HG02884 (cell line): ENCODE results near the gene HBD.
A peak's percentile ranks its signal among the peaks of the same experiment; 100 is the strongest.

Experiments
- ATAC-seq: cut with Tn5 transposase; IDR thresholded peaks from one replicate; pipeline ENCODE4 v1.9.1; 2021; ENCODE audit warnings: mild to moderate bottlenecking, moderate library complexity; ENCODE audit not compliant: unreplicated experiment

The HBD gene

DNA sequence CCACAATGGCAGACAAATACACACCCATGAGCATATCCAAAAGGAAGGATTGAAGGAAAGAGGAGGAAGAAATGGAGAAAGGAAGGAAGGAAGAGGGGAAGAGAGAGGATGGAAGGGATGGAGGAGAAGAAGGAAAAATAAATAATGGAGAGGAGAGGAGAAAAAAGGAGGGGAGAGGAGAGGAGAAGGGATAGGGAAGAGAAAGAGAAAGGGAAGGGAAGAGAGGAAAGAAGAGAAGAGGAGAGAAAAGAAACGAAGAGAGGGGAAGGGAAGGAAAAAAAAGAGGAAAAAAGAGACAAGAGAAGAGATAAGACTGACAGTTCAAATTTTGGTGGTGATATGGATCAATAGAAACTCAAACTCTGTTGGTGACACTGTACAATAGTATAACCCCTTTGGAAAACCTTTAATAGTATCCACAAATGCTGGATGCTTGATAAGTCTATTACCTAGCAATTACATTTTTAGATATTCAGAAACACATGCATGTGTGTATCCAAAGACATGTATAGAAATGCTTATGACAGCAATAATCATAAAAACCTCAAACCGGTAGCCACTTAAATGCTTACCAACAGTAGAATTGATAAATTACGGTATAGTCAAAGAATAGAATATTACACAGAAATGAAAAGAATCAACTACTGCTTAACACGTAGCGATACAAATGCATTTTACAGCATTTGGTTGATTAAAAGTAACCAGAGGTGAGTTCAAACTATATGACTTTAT lies 1.2 kb upstream of the HBD start:
- no peak for ATAC-seq

DNA sequence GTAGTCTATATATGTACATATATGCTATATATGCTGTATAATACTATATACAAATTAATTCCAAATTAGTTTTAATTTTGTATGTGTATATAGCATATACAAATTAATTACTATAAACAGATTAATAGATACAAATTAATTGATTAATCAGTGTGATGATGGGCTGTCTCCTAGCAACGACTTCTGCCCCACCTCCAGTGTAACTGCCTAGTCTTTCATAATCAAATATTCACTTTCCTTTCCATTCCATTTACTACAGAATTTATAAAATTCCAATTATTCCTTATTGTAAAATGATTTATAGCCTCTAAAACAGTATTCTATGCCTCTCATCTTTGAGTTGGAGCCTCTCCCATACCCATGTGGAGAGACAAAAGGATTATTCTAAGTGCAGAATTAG lies 976 bp downstream of the HBD start:
- ATAC-seq: no peak

DNA sequence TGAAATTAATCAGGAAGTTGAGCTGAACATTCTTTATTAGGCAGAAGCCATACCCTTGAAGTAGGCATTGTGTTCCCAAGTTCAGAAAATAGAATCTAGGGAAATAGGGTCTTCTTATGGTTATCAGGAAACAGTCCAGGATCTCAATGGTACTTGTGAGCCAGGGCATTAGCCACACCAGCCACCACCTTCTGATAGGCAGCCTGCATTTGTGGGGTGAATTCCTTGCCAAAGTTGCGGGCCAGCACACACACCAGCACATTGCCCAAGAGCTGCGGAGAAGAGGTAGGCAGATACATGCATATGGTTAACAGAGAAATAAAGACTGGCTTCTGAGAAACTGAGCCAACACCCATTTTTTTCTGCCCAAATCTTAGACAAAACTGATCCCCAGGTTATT lies 1.5 kb downstream of the HBD start:
- ATAC-seq: no peak

DNA sequence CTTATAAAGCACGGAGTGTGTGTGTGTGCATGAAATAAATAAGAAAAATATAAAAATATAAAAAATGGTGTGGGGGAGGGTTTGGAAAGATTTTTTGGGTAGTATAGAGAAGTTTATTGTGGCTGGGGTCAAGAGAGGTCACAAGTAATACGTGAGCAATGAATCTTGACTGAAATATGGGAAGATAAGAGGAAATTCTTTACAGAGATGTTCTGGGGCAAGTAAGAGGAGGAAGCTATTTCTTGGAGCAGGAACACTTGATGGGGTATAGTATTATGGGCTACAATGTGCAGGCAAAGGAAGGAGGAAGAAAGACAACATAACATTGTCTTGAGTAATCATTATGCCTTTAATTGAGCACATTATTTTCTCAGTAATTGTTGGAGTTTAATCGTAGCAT lies 2.1 kb downstream of the HBD start:
- no peak for ATAC-seq

DNA sequence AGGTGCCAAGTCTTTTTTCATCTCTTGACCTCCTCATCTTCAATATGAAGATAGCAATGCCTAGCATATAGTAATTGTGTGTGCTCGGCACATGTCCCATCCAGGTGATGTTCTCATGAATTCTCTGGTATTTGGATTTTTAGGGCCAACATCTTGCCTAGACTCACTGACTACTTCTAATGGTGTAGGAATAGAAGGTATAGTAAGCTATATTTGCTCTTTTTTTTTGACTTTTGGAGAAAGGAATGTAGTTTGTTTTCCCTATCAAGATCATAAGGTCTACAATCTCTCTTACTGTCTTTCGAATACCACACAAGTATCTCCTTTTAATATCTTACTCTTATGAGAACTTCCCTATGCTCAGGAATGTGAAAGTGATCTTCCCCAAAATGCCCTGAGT lies 3.2 kb downstream of the HBD start:
- no peak for ATAC-seq

DNA sequence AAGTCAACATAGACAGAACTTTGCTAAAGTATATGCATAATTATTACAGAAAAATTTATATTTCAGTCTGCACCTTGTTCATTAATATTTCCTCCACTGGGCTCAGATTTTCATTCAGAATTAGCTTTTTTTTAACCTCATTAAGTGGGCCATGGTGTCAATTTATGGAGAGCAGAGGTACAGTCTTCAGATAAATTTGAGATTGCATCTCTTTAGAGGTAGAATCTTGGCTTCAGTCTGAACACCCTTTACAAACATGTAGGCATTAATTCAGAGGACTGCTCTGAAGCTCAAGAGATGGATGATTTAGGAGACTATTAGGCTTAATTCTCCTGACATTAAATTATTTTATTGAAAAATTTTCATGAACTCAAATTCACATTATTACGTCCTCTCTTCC lies 4.0 kb downstream of the HBD start:
- no peak for ATAC-seq

DNA sequence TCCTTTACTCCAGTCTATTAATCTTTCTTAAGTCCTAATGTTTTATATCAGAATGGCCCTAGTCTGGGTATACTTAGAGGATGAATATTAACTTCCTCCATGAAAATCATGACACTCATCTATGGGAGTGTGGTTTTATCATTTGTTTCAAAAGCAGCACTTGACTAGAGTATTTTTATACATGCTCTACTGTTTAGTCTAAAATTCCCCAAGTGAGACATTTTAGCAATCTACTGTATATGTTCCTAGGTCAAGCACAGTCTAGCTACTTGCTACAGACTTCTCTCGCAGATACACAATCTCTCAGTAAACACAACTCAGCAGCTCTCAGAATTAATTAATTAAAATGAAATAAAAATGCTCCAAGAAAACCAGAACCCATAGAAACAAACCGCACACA lies 4.5 kb downstream of the HBD start:
- ATAC-seq: no peak

DNA sequence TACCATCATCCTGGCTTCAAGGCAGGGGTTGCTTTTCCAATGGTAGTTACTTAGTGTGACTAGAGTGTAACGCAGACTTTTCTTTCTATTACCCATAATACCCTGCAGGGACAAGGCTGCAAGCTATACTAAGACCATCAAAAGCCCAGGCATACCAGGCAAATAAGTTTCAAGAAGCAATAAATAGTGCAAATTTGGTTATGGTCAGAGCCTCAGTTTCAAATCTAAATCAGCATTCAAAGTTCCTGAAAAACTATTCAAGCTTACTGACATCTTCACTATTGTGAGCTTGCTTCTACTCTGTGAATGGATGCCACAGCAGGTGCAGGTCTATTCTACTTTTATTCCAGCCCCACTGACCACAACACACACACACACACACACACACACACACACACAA lies 4.9 kb downstream of the HBD start:
- ATAC-seq: no peak

DNA sequence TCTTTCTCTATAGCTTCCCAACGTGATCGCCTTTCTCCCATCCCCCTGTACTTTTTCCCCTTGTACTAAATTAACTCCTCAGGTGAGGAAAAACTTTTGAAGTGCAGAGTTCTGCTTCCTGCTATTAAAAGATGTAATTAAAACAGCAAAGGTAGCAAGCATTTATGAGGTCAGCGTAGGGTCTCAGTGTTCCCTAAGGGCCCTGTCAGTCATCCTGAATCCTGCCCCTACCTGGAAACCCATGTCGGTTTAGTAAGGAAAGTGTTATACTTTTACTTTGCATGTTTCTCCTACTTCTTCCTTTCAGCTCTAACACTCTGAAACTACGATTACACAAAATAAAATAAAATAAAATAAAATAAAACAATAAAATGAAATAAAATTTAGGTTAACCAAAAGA lies 6.2 kb downstream of the HBD start:
- no peak for ATAC-seq

DNA sequence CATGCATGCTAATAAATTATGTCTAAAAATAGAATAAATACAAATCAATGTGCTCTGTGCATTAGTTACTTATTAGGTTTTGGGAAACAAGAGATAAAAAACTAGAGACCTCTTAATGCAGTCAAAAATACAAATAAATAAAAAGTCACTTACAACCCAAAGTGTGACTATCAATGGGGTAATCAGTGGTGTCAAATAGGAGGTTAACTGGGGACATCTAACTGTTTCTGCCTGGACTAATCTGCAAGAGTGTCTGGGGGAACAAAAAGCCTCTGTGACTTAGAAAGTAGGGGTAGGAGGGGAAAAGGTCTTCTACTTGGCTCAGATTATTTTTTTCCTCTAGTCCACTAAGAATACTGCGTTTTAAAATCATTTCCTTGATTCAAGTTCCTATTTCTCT lies 6.6 kb downstream of the HBD start:
- ATAC-seq: no peak

DNA sequence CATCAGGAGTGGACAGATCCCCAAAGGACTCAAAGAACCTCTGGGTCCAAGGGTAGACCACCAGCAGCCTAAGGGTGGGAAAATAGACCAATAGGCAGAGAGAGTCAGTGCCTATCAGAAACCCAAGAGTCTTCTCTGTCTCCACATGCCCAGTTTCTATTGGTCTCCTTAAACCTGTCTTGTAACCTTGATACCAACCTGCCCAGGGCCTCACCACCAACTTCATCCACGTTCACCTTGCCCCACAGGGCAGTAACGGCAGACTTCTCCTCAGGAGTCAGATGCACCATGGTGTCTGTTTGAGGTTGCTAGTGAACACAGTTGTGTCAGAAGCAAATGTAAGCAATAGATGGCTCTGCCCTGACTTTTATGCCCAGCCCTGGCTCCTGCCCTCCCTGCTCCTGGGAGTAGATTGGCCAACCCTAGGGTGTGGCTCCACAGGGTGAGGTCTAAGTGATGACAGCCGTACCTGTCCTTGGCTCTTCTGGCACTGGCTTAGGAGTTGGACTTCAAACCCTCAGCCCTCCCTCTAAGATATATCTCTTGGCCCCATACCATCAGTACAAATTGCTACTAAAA lies 7.5 kb downstream of the HBD start, which contains the start of gene HBB:
Gene HBB (minus strand): TSS at position 340 of the 579 bp plus-strand sequence. CDS start 50 bp downstream, at position 290.
- ATAC-seq: no peak

DNA sequence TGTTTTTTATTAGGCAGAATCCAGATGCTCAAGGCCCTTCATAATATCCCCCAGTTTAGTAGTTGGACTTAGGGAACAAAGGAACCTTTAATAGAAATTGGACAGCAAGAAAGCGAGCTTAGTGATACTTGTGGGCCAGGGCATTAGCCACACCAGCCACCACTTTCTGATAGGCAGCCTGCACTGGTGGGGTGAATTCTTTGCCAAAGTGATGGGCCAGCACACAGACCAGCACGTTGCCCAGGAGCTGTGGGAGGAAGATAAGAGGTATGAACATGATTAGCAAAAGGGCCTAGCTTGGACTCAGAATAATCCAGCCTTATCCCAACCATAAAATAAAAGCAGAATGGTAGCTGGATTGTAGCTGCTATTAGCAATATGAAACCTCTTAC lies 8.8 kb downstream of the HBD start:
- no peak for ATAC-seq

DNA sequence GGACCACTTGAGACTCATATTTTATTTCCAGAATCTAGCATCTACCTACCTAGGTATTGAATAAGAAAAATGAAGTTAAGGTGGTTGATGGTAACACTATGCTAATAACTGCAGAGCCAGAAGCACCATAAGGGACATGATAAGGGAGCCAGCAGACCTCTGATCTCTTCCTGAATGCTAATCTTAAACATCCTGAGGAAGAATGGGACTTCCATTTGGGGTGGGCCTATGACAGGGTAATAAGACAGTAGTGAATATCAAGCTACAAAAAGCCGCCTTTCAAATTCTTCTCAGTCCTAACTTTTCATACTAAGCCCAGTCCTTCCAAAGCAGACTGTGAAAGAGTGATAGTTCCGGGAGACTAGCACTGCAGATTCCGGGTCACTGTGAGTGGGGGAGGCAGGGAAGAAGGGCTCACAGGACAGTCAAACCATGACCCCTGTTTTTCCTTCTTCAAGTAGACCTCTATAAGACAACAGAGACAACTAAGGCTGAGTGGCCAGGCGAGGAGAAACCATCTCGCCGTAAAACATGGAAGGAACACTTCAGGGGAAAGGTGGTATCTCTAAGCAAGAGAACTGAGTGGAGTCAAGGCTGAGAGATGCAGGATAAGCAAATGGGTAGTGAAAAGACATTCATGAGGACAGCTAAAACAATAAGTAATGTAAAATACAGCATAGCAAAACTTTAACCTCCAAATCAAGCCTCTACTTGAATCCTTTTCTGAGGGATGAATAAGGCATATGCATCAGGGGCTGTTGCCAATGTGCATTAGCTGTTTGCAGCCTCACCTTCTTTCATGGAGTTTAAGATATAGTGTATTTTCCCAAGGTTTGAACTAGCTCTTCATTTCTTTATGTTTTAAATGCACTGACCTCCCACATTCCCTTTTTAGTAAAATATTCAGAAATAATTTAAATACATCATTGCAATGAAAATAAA lies 9.5 kb downstream of the HBD start:
- ATAC-seq: no peak

DNA sequence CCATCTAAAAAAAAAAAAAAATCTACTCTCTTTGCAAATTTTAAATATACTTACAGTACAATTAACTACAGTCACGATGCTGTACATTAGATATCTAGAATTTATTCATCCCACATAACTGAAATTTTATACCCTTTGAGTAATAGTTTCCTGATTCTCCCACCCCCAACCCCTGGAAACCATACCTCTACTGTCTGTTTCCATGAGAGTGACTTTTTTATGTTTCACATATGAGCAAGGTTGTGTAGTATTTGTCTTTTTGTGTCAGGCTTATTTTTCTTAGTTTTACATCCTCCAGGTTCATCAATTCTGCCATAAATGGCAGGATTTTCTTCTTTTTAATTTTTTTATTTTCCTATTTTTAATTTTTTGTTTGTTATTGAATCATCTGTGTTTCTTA lies 10.6 kb downstream of the HBD start:
- no peak for ATAC-seq

DNA sequence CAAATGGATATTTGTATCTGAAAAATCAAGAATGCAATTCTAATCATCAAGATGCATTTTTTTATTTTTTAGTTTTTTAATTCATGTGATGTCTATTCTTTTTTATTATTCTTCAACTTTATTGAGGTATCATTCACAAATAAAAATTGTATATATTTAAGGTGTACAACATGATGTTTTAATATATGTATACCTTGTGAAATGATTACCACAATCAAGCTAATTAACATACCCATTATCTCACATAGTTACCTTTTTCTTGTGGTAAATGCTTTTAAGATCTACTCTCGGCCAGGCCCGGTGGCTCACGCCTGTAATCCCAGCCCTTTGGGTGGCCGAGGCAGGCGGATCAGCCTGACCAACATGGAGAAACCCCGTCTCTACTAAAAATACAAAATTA lies 11.1 kb downstream of the HBD start:
- no peak for ATAC-seq

DNA sequence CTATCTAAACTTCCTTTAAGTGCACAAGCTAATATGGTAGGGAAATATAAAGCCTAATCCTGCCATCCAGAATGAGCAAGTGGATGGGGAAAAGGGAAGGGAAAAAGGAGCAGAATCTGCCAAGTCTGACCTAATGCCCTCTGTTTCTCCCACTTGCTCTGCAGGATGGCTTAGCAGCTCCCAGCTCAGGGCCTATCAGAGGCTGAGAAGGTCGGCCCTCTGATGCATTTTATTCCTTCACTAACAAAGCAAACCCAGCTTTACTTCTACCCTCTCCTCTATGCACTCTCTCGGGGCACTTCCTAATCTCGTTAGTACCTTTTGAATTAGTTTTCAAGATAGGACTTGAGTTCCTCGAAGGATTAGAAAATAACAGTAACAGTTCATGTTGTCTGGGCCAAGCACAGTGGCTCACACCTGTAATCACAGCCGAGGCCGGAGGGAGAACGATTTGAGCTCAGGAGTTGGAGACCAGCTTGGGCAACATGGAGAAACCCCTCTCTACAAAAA lies 23.9 kb downstream of the HBD start:
- no peak for ATAC-seq

DNA sequence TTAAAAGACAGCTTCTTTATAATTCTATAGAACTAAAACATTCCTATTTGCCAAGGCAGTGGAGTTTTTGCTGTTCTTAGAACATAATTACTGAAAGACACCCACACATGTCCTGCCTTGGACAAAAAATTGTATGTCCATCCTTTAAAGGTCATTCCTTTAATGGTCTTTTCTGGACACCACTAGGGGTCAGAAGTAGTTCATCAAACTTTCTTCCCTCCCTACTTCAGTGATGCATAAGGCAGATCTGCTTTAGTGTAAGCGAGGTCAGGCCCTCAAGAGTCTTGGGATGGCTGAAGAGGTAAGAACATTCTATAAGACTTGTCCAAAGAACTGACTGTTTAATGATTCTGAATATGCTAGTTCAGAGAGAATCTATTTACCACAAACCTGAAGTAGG lies 29.5 kb downstream of the HBD start:
- ATAC-seq: peak; percentile 87

DNA sequence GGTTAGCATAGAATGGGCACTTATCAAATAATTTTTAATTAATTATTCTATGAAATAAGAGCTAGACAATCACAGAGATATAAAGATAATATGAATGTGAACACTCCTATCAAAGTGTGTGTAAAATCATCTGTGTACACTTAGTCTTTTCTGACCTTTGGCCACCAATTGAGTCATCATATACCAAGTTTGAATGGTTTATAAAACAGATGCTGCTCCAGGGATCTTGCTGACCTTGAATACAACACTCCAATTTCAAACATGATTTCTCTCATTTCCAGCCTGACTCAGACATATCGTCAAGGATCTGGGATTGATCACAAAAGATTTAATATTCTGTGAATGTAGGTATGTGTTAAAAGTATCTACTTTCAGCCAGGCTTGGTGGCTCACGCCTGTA lies 30.9 kb downstream of the HBD start:
- ATAC-seq: no peak

DNA sequence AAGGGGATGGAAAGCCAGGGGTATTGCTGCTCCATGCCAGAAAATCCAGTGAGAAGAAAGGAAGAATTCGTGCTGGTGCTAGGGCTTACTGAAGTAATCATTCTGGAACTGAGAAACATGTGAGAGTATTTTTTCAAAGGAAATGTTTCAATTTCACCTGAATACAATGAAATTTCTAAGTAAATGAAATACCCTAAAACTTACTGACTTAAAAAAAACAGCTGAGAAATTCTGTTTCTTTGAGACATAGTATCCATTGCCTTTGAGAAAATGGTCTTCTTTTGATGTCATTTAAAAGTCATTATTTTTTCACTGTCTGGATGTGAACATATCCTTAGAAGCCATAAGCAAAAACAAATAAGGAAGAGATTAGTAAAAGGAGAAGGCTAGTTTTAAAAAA lies 33.7 kb downstream of the HBD start, which contains the start of gene OR51V1:
Gene OR51V1 (minus strand): TSS at position 101 of the 400 bp plus-strand sequence. CDS start 0 bp downstream, at position 101.
- ATAC-seq: no peak

DNA sequence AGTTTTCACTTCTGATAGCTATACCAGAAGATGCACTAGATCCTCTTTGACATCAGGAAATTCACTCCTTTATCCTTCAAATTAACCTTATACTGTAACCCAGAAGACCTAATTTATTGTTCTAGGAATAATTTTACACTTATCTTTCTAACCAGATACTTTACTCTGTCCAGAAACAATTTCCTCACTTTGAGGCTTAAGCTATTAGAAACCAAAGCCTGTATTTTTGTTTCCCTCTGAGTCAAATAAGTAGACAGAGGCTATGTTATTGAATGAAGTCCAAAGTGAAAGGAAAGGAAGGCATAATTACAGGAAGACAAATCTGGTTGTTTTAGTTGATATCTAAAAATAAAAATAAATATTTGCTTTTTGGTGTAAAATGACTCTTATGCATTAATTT lies 36.0 kb downstream of the HBD start:
- ATAC-seq: no peak

DNA sequence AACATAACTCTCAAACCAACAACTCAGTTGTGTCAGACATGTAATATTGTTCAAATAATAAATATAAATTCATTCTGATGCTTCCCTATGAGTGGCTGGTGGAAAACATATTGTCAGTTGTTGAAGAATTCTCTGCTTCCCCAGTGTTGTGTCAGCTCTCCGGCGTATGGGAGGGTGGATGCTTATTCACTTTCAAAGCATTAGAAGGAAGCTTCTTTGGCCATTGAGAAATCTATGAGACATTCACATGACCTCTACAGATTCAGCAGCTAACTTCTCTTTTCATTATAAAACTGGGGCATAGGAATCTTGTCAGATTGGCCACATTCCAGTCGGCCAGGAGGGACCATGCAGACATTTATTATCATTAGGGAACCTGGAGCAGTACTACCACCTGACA lies 36.7 kb downstream of the HBD start:
- no peak for ATAC-seq

DNA sequence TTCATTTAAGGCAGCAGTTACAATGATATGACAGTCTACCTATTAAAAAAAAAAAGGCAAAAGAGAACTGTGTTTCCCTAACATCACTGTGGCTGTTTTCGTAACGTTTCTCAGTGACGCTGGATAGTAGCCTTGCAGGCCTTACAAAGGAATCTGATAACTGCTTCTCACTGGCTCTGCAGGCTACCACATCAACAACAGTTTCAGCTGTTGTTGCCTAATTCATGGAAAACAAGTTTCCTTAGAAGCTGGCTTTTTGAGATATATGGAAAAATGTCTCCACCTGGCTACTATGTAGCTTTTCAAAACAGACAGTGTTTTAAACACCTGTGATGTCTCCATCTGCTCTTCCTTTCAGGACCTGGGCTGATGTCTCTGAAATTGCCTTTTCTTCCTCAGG lies 37.6 kb downstream of the HBD start:
- ATAC-seq: no peak
